Measurements from ENCODE around the gene C6orf15. TPM values are rescaled to one million over a fixed set of nuclear protein-coding genes. Genes with fewer than 3 reads are reported as not detected.
A peak's percentile ranks its signal among the peaks of the same experiment; 100 is the strongest.

Gene C6orf15
- total RNA-seq, 4 donors from 2014 or later = not detected

DNA sequence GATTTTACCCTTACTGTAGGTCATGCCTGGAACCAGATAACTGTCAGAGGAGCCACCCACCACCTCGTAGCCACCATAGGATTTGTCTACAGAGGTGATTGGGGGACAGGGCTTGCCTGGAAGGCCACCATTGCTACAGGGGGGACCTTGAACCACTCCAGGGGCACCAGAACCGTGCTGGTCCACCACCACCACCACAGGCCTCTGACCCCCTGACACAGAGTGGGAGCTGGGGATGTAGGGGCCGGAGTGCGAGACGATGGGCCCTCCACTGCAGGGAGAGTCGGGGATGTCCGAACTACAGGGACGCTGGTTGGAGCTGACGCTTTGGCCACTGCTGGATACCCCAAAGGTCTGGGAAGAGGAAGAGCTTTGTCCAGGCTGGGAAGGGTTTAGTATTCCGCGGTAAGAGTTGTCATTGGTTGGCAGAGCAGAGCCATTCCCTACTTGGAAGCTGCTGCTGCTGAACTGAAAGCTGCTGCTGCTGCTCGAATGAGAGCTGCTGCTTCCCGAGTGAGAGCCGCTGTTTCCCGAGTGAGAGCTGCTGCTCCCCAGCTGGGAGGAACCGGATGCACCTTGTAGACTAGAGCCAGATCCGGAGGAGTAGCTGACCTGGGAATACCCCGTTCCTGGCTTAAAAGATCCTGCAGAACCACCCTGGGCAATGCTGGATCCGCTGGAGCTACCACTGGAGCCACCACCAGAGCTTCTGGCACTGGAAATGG, 4.4 kb upstream of the C6orf15 start:
- Histone ChIP-seq H3K27me3 (no peaks in the 10 kb centered on the region), H3K36me3 (no peaks in the 10 kb centered on the region), H3K27ac (peak overlapping the region in 1 of 4 donors; percentile 25), H3K9me3 (no peaks in the 10 kb centered on the region), H3K4me1 (peaks cover 0 to 12% (median 0%) of the 10 kb centered on the region in 4 donors), H3K4me3 (peak overlapping the region in 1 of 4 donors; percentile 9)
- DNase-seq = peak in 1 of 3 donors; percentile 45
- TF ChIP-seq CTCF (IDR thresholded peaks at IDR 0.05) (no peak), POLR2A (IDR thresholded peaks at IDR 0.05) (no peak)

- H3K4me3 ChIP-seq = no peak overlapping the region
- TF ChIP-seq POLR2A (IDR thresholded peaks at IDR 0.05) (no peak), CTCF (IDR thresholded peaks at IDR 0.05) (no peak)
- peaks cover 0 to 12% (median 0%) of the 10 kb centered on the region in 4 donors for H3K4me1 ChIP-seq
- no peak overlapping the region for H3K27ac ChIP-seq
- no peaks in the 10 kb centered on the region for H3K36me3 ChIP-seq
- peak in 1 of 3 donors; percentile 28 for DNase-seq
- no peaks in the 10 kb centered on the region for H3K27me3 ChIP-seq
- no peaks in the 10 kb centered on the region for H3K9me3 ChIP-seq
These were observed 3.7 kb upstream of the C6orf15 start for GRCh38 chr6:31115941-31116560.

GRCh38 chr6:31114970-31115849, 2.8 kb upstream of the C6orf15 start:
- Histone ChIP-seq H3K4me1 (peaks cover 0 to 12% (median 0%) of the 10 kb centered on the region in 4 donors), H3K27ac (peak overlapping the region in 3 of 4 donors; percentile 50 to 86 (median 85)), H3K27me3 (no peaks in the 10 kb centered on the region), H3K36me3 (no peaks in the 10 kb centered on the region), H3K9me3 (no peaks in the 10 kb centered on the region), H3K4me3 (peak overlapping the region in 2 of 4 donors; percentile 41 to 55)
- DNase-seq = peak in 1 of 3 donors; percentile 44
- TF ChIP-seq CTCF (IDR thresholded peaks at IDR 0.05) (peak in 3 of 6 experiments; percentile 33 to 48 (median 42)), POLR2A (IDR thresholded peaks at IDR 0.05) (no peak)

GRCh38 chr6:31114541-31114878, 2.1 kb upstream of the C6orf15 start, which contains the start of gene PSORS1C1:
Gene PSORS1C1 (plus strand): TSS chr6:31114800. CDS start chr6:31129633, 14,833 bp downstream.
- Histone ChIP-seq H3K27me3 (no peaks in the 10 kb centered on the region), H3K36me3 (no peaks in the 10 kb centered on the region), H3K4me1 (peaks cover 0 to 12% (median 0%) of the 10 kb centered on the region in 4 donors), H3K9me3 (no peaks in the 10 kb centered on the region), H3K4me3 (peak within 1 kb of the TSS in 2 of 4 donors; percentile 41 to 55), H3K27ac (peak within 1 kb of the TSS in 3 of 4 donors; percentile 50 to 86 (median 85))
- DNase-seq = peak in 2 of 3 donors; percentile 84 to 92
- TF ChIP-seq CTCF (IDR thresholded peaks at IDR 0.05) (no peak), POLR2A (IDR thresholded peaks at IDR 0.05) (peak; percentile 23 to 66)

DNA sequence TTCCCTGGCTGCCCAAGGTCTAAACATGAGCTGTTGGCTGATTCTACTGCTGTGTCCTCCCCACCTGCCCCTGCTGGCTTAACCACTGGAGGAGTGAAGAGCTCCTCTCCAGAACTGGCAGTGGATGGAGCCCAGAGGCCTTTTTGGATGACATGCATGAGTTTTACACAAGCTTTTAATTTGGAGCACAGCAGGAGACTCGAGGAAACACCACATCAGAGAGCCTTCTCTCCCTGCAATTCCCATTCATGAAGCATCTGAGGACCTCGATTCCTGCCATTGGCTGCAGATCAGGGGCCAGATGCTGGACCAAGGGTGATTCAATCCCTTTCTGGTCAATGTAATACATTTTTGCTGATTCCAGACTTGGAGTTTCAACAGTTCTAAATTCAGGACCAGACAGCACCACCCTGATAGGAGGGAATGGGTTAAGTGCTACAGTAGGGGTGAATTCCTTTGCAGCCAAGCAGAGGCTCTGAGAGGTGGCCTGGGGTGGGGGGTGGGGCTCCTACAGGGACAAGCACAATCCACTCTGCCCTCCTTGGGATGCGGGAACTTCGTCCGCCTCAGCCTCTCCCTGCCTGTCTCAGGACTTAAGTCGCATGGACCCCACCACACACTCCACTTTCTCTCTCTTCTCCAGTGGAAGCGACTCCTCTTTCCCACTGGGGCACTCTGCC, 1.6 kb upstream of the C6orf15 start:
- Histone ChIP-seq H3K36me3 (no peaks in the 10 kb centered on the region), H3K4me1 (peaks cover 0 to 12% (median 0%) of the 10 kb centered on the region in 4 donors), H3K27ac (peak overlapping the region in 2 of 4 donors; percentile 85 to 86), H3K9me3 (no peaks in the 10 kb centered on the region), H3K4me3 (no peak overlapping the region), H3K27me3 (no peaks in the 10 kb centered on the region)
- TF ChIP-seq CTCF (IDR thresholded peaks at IDR 0.05) = no peak
- no peak for TF ChIP-seq POLR2A (IDR thresholded peaks at IDR 0.05)
- DNase-seq = no peak
